HepG2 (cell line): Measurements from ENCODE around the gene ACTR6. TPM values are rescaled to one million over a fixed set of nuclear protein-coding genes. Genes with fewer than 3 reads are reported as not detected.

Experiments used
- CSRNP2 ChIP-seq: sonication (generic); formaldehyde crosslinking; conservative IDR thresholded peaks from 2 replicates; pipeline ENCODE4 v1.8.0; 2022; ENCODE audit warnings: low read depth, missing genetic modification reagents
- HMGXB3 ChIP-seq: sonication (generic); formaldehyde crosslinking; IDR thresholded peaks from 2 replicates; pipeline ENCODE4 v1.4.0; 2020; ENCODE audit warnings: missing genetic modification reagents, borderline replicate concordance
- IKZF4 ChIP-seq: sonication (generic); formaldehyde crosslinking; IDR thresholded peaks from 2 replicates; pipeline ENCODE4 v1.5.1; 2020; ENCODE audit warnings: borderline replicate concordance, mild to moderate bottlenecking, low read depth, missing genetic modification reagents; ENCODE audit errors: not compliant biosample characterization
- MLX ChIP-seq: IDR thresholded peaks from 2 replicates; pipeline ENCODE4 v1.6.1; 2016
- POGZ ChIP-seq: sonication (generic); formaldehyde crosslinking; IDR thresholded peaks from 2 replicates; pipeline ENCODE4 v1.4.0; 2020; ENCODE audit warnings: mild to moderate bottlenecking, missing genetic modification reagents
- PRPF4 ChIP-seq: fragments of 200-400 bp; formaldehyde crosslinking; IDR thresholded peaks from 2 replicates; pipeline ENCODE4 v1.6.1; 2016; ENCODE audit warnings: low read length, low read depth; ENCODE audit not compliant: poor library complexity, severe bottlenecking
- SETDB1 ChIP-seq: sonication (generic); formaldehyde crosslinking; IDR thresholded peaks from 2 replicates; pipeline ENCODE4 v1.5.1; 2020; ENCODE audit warnings: missing genetic modification reagents, mild to moderate bottlenecking, borderline replicate concordance
- SRF ChIP-seq: IDR thresholded peaks from 2 replicates; pipeline ENCODE4 v1.6.1; 2011; ENCODE audit warnings: mild to moderate bottlenecking, low read depth, low read length, moderate library complexity
- THAP11 ChIP-seq: IDR thresholded peaks from 2 replicates; pipeline ENCODE4 v1.6.1; 2016; ENCODE audit warnings: missing biosample characterization, missing genetic modification reagents
- TSC22D2 ChIP-seq: sonication (generic); formaldehyde crosslinking; IDR thresholded peaks from 2 replicates; pipeline ENCODE4 v1.5.1; 2020; ENCODE audit warnings: missing genetic modification reagents, mild to moderate bottlenecking, borderline replicate concordance
- ZNF142 ChIP-seq: sonication (generic); formaldehyde crosslinking; IDR thresholded peaks from 2 replicates; pipeline ENCODE4 v1.4.0; 2020; ENCODE audit warnings: missing genetic modification reagents
- ZNF235 ChIP-seq: sonication (generic); formaldehyde crosslinking; IDR thresholded peaks from 2 replicates; pipeline ENCODE4 v1.8.1; 2023; ENCODE audit warnings: mild to moderate bottlenecking, missing genetic modification reagents, borderline replicate concordance
- ZNF34 ChIP-seq: sonication (generic); formaldehyde crosslinking; IDR thresholded peaks from 2 replicates; pipeline ENCODE4 v1.4.0; 2020; ENCODE audit warnings: mild to moderate bottlenecking, missing genetic modification reagents, borderline replicate concordance
- polyA plus RNA-seq, 8 experiments: library from polyadenylated mRNA; depleted of rRNA in 3 of 8; stranded (reverse) in 7 of 8; unstranded in 1 of 8; fragments of >200 nt; fragmentation: Illumina TruSeq in 4 of 8; extraction: Trizol in 4 of 8; gene quantifications; 2 replicates each; pipeline versions ENCODE4 v1.2.1 to v1.2.3, GENCODE V29; 2011 to 2016; ENCODE audit warnings: low read depth in 4 of 8, missing spikeins in 1 of 8, mixed read lengths in 1 of 8; ENCODE audit not compliant: insufficient read depth in 1 of 8
- total RNA-seq, 5 experiments: library from RNA; depleted of rRNA; stranded (reverse); fragments of >200 nt; fragmentation: Illumina TruSeq; extraction: Trizol; gene quantifications; 2 replicates each; pipeline ENCODE4 v1.2.3, GENCODE V29; 2016; ENCODE audit warnings: low read depth in 1 of 5

Gene ACTR6
- total and polyA plus RNA-seq, 2 of the 13 experiments (the other 11 are each of a cell fraction or from before 2014, with no cell fraction given) = 12.9 to 22.4 TPM

GRCh38 chr12:100199347-100200149 is 1.1 kb upstream of the ACTR6 start (continued):
- TF ChIP-seq ZNF142 (CRISPR knock-in tag) (0 out of 2 replicates have a peak, but pooled peaks have one; percentile 44), POGZ (CRISPR knock-in tag) (peak; percentile 39), THAP11 (CRISPR knock-in tag) (0 out of 2 replicates have a peak, but pooled peaks have one; percentile 32), SRF (no peak), TSC22D2 (CRISPR knock-in tag) (no peak), ZNF235 (CRISPR knock-in tag) (peak; percentile 21; the same call in 1 of the 2 replicates), SETDB1 (CRISPR knock-in tag) (no peak), CSRNP2 (CRISPR knock-in tag) (no peak), PRPF4 (no peak), ZNF34 (CRISPR knock-in tag) (0 out of 2 replicates have a peak, but pooled peaks have one; percentile 57), IKZF4 (no peak), MLX (CRISPR knock-in tag) (no peak), HMGXB3 (CRISPR knock-in tag) (no peak)
